Measurements from ENCODE around the gene MXRA7. TPM values are rescaled to one million over a fixed set of nuclear protein-coding genes. Genes with fewer than 3 reads are reported as not detected.

MXRA7 gene
- total and polyA plus RNA-seq, 7 experiments from 2014 or later = 1.8 to 7.5 (median 2.7) TPM

GRCh38 chr17:76716146-76716838 is 5.5 kb upstream of the MXRA7 start:
- Mint-ChIP-seq H3K27me3 (no peaks in the 10 kb centered on the region), H3K4me3 (peak overlapping the region in 3 of 10 donors; percentile 8 to 47 (median 22)), H3K4me1 (peaks cover 27 to 51% (median 38%) of the 10 kb centered on the region in 7 donors), H3K36me3 (peaks cover 0 to 39% (median 12%) of the 10 kb centered on the region in 5 donors), H3K27ac (peak overlapping the region in 8 of 9 donors; percentile 54 to 82 (median 77)), H3K9me3 (no peaks in the 10 kb centered on the region)
- Histone ChIP-seq H3K4me1 (ENCODE audit: control insufficient read depth in 2 of 2, insufficient read depth in 2 of 2, low read length in 2 of 2) (peaks cover 14 to 27% of the 10 kb centered on the region in 2 donors), H3K4me3 (ENCODE audit: low read length) (no peak overlapping the region), H3K36me3 (ENCODE audit: control insufficient read depth in 2 of 3, insufficient read depth in 3 of 3, low read length in 3 of 3) (peaks cover 13 to 69% (median 32%) of the 10 kb centered on the region in 3 experiments), H3K9me3 (ENCODE audit: control insufficient read depth in 2 of 3, low read length in 3 of 3) (no peaks in the 10 kb centered on the region), H3K27ac (ENCODE audit: low read depth, low read length) (no peak overlapping the region), H3K27me3 (ENCODE audit: control insufficient read depth in 2 of 2, insufficient read depth in 2 of 2, low read length in 2 of 2) (no peaks in the 10 kb centered on the region)
- ATAC-seq (peak; percentile 88), DNase-seq (peak in 5 of 9 donors; percentile 23 to 46 (median 34))
- ChIA-PET CTCF (interaction anchor here (1.0 to 1.8 kb wide), 2 partner anchors 92 to 194 kb away, joined by 3 to 5 read pairs; no protein-coding TSS in a partner anchor), POLR2A (interaction anchor here (0.9 to 2.0 kb wide), 5 partner anchors 9 to 1308 kb away, joined by 3 to 17 read pairs (median 3); partner anchors contain the start of genes JMJD6 and METTL23)
- intact Hi-C loops (cut with micrococcal nuclease) = no loop called here

DNA sequence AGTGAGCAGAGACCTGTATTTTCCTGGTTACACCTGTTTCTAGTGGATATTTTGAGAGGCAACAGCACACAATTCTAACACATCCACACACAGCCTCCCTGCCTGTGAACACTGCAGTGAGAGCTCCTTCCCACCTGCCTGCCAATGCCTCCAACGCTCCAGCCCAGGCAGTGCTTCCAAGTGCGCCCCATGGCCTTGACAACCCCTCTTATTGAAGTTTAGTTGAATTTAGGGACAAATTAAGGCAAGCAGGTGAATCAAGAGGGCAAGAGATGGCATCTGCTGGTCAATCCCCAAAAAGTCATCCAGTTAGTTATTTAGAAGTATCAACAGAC is 4.7 kb upstream of the MXRA7 start:
- Histone ChIP-seq H3K4me1 (ENCODE audit: control insufficient read depth in 2 of 2, insufficient read depth in 2 of 2, low read length in 2 of 2) (peaks cover 14 to 27% of the 10 kb centered on the region in 2 donors), H3K27ac (ENCODE audit: low read depth, low read length) (peak overlapping the region; percentile 32), H3K27me3 (ENCODE audit: control insufficient read depth in 2 of 2, insufficient read depth in 2 of 2, low read length in 2 of 2) (no peaks in the 10 kb centered on the region), H3K36me3 (ENCODE audit: control insufficient read depth in 2 of 3, insufficient read depth in 3 of 3, low read length in 3 of 3) (peaks cover 7 to 60% (median 24%) of the 10 kb centered on the region in 3 experiments), H3K9me3 (ENCODE audit: control insufficient read depth in 2 of 3, low read length in 3 of 3) (no peaks in the 10 kb centered on the region), H3K4me3 (ENCODE audit: low read length) (no peak overlapping the region)
- Mint-ChIP-seq H3K27ac (peak overlapping the region in 7 of 9 donors; percentile 22 to 81 (median 76)), H3K27me3 (no peaks in the 10 kb centered on the region), H3K36me3 (peaks cover 0 to 32% (median 8%) of the 10 kb centered on the region in 5 donors), H3K4me1 (peaks cover 27 to 48% (median 41%) of the 10 kb centered on the region in 7 donors), H3K9me3 (no peaks in the 10 kb centered on the region), H3K4me3 (peak overlapping the region in 1 of 10 donors; percentile 41)
- ChIA-PET POLR2A (interaction anchor here (1.2 to 2.0 kb wide), 2 partner anchors 10 to 1384 kb away, joined by 3 to 17 read pairs; partner anchors contain the start of genes JMJD6 and METTL23), CTCF (interaction anchor here (0.6 to 4.9 kb wide), 2 partner anchors 12 to 34 kb away, joined by 4 to 35 read pairs; partner anchors contain the start of genes JMJD6 and METTL23)
- DNase-seq (no peak), ATAC-seq (no peak)
- intact Hi-C loops (cut with micrococcal nuclease) = loop anchor here (1.0 to 2.0 kb wide), 5 partner anchors 11 to 192 kb away; partner anchors contain the start of genes JMJD6 (in 2 of the 2) and METTL23 (in 2 of the 2)

DNA sequence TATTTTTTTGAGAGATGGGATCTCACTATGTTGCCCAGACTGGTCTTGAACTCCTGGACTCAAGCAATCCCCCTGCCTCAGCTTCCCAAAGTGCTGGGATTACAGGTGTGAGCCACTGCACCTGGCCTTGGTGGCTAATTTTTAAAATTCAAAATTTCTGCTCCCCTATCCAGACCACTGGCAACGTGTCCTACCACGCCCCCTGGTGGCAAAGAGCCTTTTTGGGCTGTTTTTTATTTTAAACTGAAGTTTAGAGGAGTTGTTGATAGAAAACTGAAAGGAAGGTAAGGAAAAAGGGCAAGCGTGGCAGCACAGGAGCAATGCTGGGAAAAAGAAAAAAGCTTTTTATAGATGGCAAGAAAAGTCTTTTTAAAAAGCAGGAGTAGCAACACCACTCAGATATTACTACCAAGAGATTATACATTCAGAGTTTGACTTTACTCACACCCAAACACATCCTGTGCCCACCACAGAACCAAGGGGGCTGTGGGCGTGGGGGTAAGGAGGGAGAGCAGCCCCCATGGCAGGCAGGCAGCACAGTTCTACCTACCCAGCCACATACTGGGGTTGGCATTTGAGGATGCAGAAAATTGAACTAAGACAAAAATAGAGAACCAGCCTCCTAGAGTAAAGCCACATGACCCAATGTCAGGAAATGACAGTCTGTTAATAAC is 4.2 kb upstream of the MXRA7 start:
- Histone ChIP-seq H3K27me3 (ENCODE audit: control insufficient read depth in 2 of 2, insufficient read depth in 2 of 2, low read length in 2 of 2) (no peaks in the 10 kb centered on the region), H3K4me3 (ENCODE audit: low read length) (no peak overlapping the region), H3K4me1 (ENCODE audit: control insufficient read depth in 2 of 2, insufficient read depth in 2 of 2, low read length in 2 of 2) (peaks cover 14 to 30% of the 10 kb centered on the region in 2 donors), H3K36me3 (ENCODE audit: control insufficient read depth in 2 of 3, insufficient read depth in 3 of 3, low read length in 3 of 3) (peaks cover 1 to 55% (median 20%) of the 10 kb centered on the region in 3 experiments), H3K27ac (ENCODE audit: low read depth, low read length) (peak overlapping the region; percentile 32), H3K9me3 (ENCODE audit: control insufficient read depth in 2 of 3, low read length in 3 of 3) (no peaks in the 10 kb centered on the region)
- Mint-ChIP-seq H3K27me3 (peaks cover 0 to 2% (median 0%) of the 10 kb centered on the region in 5 donors), H3K9me3 (no peaks in the 10 kb centered on the region), H3K4me1 (peaks cover 27 to 48% (median 41%) of the 10 kb centered on the region in 7 donors), H3K27ac (peak overlapping the region; percentile 22 to 82 (median 75)), H3K4me3 (peak overlapping the region in 5 of 10 donors; percentile 1 to 41 (median 2)), H3K36me3 (peaks cover 0 to 29% (median 8%) of the 10 kb centered on the region in 5 donors)
- ChIA-PET POLR2A (interaction anchor here (0.7 to 2.4 kb wide), 5 partner anchors 11 to 1384 kb away, joined by 3 to 16 read pairs (median 3); no protein-coding TSS in a partner anchor), CTCF (interaction anchor here (0.6 to 4.9 kb wide), 5 partner anchors 9 to 192 kb away, joined by 4 to 35 read pairs (median 15); partner anchors contain the start of genes JMJD6 and METTL23)
- peak; percentile 18 for ATAC-seq
- intact Hi-C loops (cut with micrococcal nuclease) = loop anchor here (1.0 to 2.0 kb wide), 5 partner anchors 11 to 192 kb away; partner anchors contain the start of genes JMJD6 (in 2 of the 2) and METTL23 (in 2 of the 2)
- peak; percentile 60 to 83 (median 70) for DNase-seq

DNA sequence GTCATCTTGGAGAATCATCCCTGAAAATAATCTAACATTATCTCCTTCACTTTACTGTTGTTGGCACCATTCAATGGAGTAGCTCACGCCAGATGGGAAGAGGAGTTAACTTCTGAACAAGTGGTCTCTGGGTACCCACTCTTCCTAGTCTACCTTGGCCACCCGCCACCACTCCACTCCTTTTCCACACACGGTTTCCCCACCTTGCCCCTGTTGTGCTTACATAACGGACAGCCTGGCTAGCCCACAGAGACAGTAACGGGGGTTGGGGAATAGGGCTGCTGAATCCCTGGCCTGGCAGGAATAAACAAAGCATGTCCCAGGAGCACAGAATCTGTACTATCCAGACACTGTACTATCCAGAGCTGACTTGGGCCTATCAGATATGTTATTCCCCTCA is 3.6 kb upstream of the MXRA7 start:
- no peak for DNase-seq
- ATAC-seq = no peak
- Histone ChIP-seq H3K36me3 (ENCODE audit: control insufficient read depth in 2 of 3, insufficient read depth in 3 of 3, low read length in 3 of 3) (peaks cover 0 to 49% (median 14%) of the 10 kb centered on the region in 3 experiments), H3K4me1 (ENCODE audit: control insufficient read depth in 2 of 2, insufficient read depth in 2 of 2, low read length in 2 of 2) (peaks cover 14 to 32% of the 10 kb centered on the region in 2 donors), H3K9me3 (ENCODE audit: control insufficient read depth in 2 of 3, low read length in 3 of 3) (no peaks in the 10 kb centered on the region), H3K4me3 (ENCODE audit: low read length) (no peak overlapping the region), H3K27ac (ENCODE audit: low read depth, low read length) (no peak overlapping the region), H3K27me3 (ENCODE audit: control insufficient read depth in 2 of 2, insufficient read depth in 2 of 2, low read length in 2 of 2) (no peaks in the 10 kb centered on the region)
- Mint-ChIP-seq H3K36me3 (peaks cover 0 to 28% (median 8%) of the 10 kb centered on the region in 5 donors), H3K27me3 (peaks cover 0 to 8% (median 0%) of the 10 kb centered on the region in 5 donors), H3K4me3 (no peak overlapping the region), H3K9me3 (no peaks in the 10 kb centered on the region), H3K27ac (peak overlapping the region in 6 of 9 donors; percentile 10 to 78 (median 36)), H3K4me1 (peaks cover 27 to 53% (median 41%) of the 10 kb centered on the region in 7 donors)
- ChIA-PET POLR2A (interaction anchor here (0.7 to 2.4 kb wide), 8 partner anchors 10 to 1385 kb away, joined by 3 to 16 read pairs (median 6); partner anchors contain the start of genes JMJD6 and METTL23), CTCF (interaction anchor here (0.7 to 4.9 kb wide), 10 partner anchors 9 to 1405 kb away, joined by 3 to 35 read pairs (median 9); partner anchors contain the start of genes JMJD6, METTL23 and MFSD11)
- intact Hi-C loops (cut with micrococcal nuclease) = loop anchor here in 1 of 2 donors (2.0 kb wide), 2 partner anchors 44 to 168 kb away; no protein-coding TSS in a partner anchor

DNA sequence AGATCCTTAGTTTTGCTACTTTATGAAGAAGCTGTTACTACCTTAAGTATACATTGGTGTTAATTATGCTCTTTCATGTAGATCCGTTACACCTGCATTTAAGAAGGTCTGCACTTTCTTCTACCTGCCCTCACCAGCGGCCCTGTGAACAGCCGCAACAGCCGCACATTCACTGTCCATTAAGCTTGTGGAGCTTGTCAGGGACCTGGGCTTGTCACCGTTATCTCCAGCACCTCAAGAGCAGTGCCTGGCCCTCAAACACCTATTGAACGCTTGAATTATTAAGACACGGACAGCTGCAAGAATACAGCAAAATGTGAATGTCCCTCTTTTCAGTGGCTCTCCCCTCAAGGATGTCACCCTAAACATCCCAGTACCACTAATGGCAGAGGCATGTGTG is 3.0 kb upstream of the MXRA7 start:
- H3K36me3 Mint-ChIP-seq = peaks cover 0 to 24% (median 6%) of the 10 kb centered on the region in 5 donors
- ChIA-PET POLR2A (interaction anchor here (0.7 to 2.4 kb wide), 12 partner anchors 9 to 156 kb away, joined by 3 to 16 read pairs (median 4); partner anchors contain the start of genes JMJD6, METTL23 and MFSD11), CTCF (interaction anchor here (0.6 to 4.9 kb wide), 19 partner anchors 10 to 1405 kb away, joined by 3 to 35 read pairs (median 5); partner anchors contain the start of genes JMJD6, METTL23 and MFSD11)
- Histone ChIP-seq H3K36me3 (ENCODE audit: control insufficient read depth in 2 of 3, insufficient read depth in 3 of 3, low read length in 3 of 3) (peaks cover 0 to 43% (median 8%) of the 10 kb centered on the region in 3 experiments), H3K27me3 (ENCODE audit: control insufficient read depth in 2 of 2, insufficient read depth in 2 of 2, low read length in 2 of 2) (no peaks in the 10 kb centered on the region), H3K4me3 (ENCODE audit: low read length) (no peak overlapping the region), H3K4me1 (ENCODE audit: control insufficient read depth in 2 of 2, insufficient read depth in 2 of 2, low read length in 2 of 2) (peaks cover 14 to 32% of the 10 kb centered on the region in 2 donors), H3K27ac (ENCODE audit: low read depth, low read length) (no peak overlapping the region), H3K9me3 (ENCODE audit: control insufficient read depth in 2 of 3, low read length in 3 of 3) (no peaks in the 10 kb centered on the region)
- no peak for DNase-seq
- H3K4me3 Mint-ChIP-seq = peak overlapping the region in 3 of 10 donors; percentile 2 to 59 (median 54)
- peak overlapping the region in 6 of 9 donors; percentile 3 to 85 (median 44) for H3K27ac Mint-ChIP-seq
- intact Hi-C loops (cut with micrococcal nuclease) = loop anchor here in 1 of 2 donors (1.0 to 2.0 kb wide), 7 partner anchors 24 to 353 kb away; partner anchors contain the start of gene SRSF2
- no peaks in the 10 kb centered on the region for H3K9me3 Mint-ChIP-seq
- peaks cover 0 to 11% (median 0%) of the 10 kb centered on the region in 5 donors for H3K27me3 Mint-ChIP-seq
- no peak for ATAC-seq
- H3K4me1 Mint-ChIP-seq = peaks cover 29 to 58% (median 39%) of the 10 kb centered on the region in 7 donors
